ENCODE measurements around the gene CDK12.
"Not testable (repeated sequence)": the region's sequence is repeated elsewhere in the genome, so short reads cannot be mapped to it uniquely, and the experiment has no call there.

The CDK12 gene

GRCh38 chr17:39487946-39488345 lies 26.7 kb downstream of the CDK12 start:
- FAIRE-seq (no peak), DNase-seq (ENCODE audit: extremely low spot score, insufficient read length, low read depth) (no peak)

- FAIRE-seq: not testable (repeated sequence)
Observed at GRCh38 chr17:39496921-39497320, 35.6 kb downstream of the CDK12 start.

DNA sequence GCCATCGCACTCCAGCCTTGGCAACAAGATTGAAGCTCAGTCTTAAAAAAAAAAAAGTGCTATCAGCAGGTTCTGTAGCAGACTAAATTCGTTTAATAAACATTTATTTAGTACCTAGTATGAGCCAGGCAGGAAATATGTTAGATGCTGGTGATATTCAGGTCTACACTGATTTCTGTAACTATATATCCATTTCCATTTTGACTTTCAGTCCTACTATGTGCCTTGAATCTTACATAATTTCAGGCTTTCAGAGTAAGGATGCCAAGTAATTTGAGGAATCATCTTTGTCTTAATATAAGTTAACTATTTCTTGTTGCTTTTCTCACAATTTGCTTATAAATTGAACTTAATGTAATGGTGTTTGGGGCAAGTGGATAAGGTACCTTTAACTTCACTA lies 46.2 kb downstream of the CDK12 start:
- no peak for FAIRE-seq
- DNase-seq (ENCODE audit: extremely low spot score, insufficient read length, low read depth): no peak

More at GRCh38 chr17:39496921-39497320, 35.6 kb downstream of the CDK12 start:
- not testable (repeated sequence) for DNase-seq (ENCODE audit: extremely low spot score, insufficient read length, low read depth)

DNA sequence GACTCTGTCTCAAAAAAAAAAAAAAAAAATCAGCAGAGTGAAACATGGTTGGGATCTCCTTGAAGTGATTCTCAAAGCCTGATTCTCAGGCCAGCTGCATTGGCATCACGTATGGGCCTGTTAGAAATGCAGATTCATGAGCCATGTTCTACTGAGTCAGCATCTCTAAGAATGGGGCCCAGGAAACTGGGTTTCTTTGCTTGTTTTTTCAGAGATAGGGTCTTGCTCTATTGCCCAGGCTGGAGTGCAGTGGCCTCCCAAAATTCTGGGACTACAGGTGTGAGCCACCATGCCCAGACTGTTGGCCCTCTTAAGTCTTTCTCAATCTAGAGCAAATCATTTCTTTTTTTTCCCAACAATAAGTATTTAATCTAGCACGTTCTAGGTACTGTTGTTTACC lies 47.7 kb downstream of the CDK12 start:
- DNase-seq (ENCODE audit: extremely low spot score, insufficient read length, low read depth): no peak
- no peak for FAIRE-seq

DNA sequence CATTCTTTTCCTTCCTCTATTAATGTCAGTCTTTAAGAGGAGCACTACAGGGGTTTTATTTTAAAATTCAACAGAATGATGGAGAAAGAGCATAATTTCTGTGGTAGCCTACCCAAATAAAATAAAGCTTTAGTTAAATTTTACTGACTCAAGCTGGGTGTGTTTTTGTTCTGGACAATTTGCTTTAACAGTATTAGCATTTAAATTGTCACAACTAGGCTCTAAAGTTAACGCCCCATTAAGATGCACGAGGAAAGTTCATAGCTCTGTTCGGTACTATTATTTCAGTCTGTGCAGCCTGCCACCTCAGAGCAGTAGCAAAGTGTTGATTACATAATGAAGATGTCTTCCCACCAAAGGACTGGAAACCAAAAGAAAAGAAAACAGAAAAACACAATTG lies 52.0 kb downstream of the CDK12 start:
- FAIRE-seq (no peak), DNase-seq (ENCODE audit: extremely low spot score, insufficient read length, low read depth) (no peak)

- FAIRE-seq (no peak), DNase-seq (ENCODE audit: extremely low spot score, insufficient read length, low read depth) (no peak)
Observed at GRCh38 chr17:39513915-39514314, 52.6 kb downstream of the CDK12 start.

DNA sequence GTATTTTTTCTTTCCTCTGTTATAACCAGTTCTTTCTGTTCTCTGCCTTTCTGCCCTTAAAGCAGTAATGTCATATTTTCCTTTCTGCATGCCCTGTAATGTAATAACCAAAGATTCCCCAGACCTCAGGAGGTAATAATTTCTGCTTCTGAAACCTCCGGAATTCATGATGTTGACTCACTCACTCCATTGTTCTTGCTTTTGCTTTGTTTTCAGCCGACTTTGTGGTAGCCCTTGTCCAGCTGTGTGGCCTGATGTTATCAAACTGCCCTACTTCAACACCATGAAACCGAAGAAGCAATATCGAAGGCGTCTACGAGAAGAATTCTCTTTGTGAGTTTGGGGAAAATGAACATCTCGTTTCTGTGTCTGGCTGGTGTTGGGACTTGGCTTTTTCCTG lies 55.9 kb downstream of the CDK12 start:
- no peak for FAIRE-seq
- DNase-seq (ENCODE audit: extremely low spot score, insufficient read length, low read depth): no peak

DNA sequence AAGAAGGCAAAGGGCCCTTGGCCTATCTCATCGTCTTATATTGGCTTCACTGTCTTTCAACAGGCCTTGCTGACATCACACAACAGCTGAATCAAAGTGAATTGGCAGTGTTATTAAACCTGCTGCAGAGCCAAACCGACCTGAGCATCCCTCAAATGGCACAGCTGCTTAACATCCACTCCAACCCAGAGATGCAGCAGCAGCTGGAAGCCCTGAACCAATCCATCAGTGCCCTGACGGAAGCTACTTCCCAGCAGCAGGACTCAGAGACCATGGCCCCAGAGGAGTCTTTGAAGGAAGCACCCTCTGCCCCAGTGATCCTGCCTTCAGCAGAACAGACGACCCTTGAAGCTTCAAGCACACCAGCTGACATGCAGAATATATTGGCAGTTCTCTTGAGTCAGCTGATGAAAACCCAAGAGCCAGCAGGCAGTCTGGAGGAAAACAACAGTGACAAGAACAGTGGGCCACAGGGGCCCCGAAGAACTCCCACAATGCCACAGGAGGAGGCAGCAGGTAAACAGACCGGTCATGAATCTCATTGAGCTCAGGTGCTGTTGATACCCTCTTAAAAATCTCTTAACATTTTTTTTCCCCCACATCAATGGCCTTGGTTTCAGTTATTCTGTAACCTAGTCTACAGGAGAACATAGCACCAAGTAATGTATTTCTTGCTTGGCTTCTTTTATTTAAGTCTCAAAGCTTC lies 64.7 kb downstream of the CDK12 start:
- DNase-seq (ENCODE audit: extremely low spot score, insufficient read length, low read depth): no peak
- no peak for FAIRE-seq

DNA sequence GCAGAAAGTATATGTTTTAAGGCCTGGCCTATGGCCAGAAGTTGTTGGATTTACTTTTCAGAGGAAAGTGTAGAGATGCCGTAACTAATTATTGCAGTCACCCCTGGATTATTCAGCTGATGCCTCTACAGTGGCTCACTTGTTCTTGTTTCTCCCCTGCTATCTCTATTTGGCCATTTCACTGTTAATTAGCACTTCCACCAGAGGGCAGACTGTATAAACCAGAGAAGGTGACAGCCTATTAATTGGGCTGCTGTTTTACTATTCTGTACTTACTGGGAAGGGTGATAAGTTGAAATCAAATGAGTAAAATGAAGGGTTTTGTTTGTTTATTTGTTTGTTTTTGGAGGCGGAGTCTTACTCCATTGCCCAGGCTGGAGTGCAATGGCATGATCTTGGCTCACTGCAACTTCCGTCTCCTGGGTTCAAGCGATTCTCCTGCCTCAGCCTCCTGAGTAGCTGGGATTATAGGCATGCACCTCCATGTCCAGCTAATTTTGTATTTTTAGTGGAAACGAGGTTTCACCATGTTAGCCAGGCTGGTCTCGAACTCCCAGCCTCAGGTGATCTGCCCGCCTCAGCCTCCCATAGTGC lies 66.0 kb downstream of the CDK12 start:
- DNase-seq (ENCODE audit: extremely low spot score, insufficient read length, low read depth) (no peak), FAIRE-seq (no peak)

DNA sequence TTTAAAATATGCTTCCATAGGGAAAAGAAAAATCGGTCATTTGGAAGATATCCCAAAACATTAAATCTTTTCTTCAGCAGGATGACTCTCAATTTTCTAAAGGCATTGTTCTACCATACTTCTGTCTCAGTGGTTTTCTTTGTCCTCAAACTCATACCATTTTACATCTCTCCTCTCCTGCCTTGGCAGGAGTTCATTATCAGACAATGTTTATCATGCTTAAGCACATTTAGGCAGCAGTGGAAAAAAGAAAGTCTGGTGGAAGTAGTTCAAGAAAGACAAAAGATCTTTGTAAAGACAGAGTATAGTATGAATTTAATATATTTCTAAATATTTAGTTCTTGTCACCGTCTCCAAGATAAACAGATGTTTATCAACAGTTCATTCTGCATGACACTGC lies 68.2 kb downstream of the CDK12 start:
- no peak for FAIRE-seq

DNA sequence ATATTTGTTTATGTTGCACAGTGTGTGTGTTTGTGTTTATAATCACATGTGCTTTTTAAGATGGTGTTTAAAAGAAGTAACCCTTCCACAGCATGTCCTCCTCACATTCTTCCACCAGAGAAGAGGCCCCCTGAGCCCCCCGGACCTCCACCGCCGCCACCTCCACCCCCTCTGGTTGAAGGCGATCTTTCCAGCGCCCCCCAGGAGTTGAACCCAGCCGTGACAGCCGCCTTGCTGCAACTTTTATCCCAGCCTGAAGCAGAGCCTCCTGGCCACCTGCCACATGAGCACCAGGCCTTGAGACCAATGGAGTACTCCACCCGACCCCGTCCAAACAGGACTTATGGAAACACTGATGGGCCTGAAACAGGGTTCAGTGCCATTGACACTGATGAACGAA lies 69.2 kb downstream of the CDK12 start:
- DNase-seq (ENCODE audit: extremely low spot score, insufficient read length, low read depth) (no peak), FAIRE-seq (no peak)

More for the DNA sequence above, 68.2 kb downstream of the CDK12 start:
- no peak for DNase-seq (ENCODE audit: extremely low spot score, insufficient read length, low read depth)

DNA sequence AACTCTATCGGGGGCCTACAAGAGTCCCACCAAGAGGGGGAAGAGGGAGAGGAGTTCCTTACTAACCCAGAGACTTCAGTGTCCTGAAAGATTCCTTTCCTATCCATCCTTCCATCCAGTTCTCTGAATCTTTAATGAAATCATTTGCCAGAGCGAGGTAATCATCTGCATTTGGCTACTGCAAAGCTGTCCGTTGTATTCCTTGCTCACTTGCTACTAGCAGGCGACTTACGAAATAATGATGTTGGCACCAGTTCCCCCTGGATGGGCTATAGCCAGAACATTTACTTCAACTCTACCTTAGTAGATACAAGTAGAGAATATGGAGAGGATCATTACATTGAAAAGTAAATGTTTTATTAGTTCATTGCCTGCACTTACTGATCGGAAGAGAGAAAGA lies 70.0 kb downstream of the CDK12 start:
- FAIRE-seq: no peak
- no peak for DNase-seq (ENCODE audit: extremely low spot score, insufficient read length, low read depth)

GRCh38 chr17:39533891-39534290 lies 72.6 kb downstream of the CDK12 start:
- peak; percentile 12 for FAIRE-seq

GRCh38 chr17:39534768-39535405 lies 73.6 kb downstream of the CDK12 start:
- DNase-seq (ENCODE audit: extremely low spot score, insufficient read length, low read depth) (no peak), FAIRE-seq (no peak)

More at GRCh38 chr17:39533891-39534290, 72.6 kb downstream of the CDK12 start:
- DNase-seq (ENCODE audit: extremely low spot score, insufficient read length, low read depth): no peak

DNA sequence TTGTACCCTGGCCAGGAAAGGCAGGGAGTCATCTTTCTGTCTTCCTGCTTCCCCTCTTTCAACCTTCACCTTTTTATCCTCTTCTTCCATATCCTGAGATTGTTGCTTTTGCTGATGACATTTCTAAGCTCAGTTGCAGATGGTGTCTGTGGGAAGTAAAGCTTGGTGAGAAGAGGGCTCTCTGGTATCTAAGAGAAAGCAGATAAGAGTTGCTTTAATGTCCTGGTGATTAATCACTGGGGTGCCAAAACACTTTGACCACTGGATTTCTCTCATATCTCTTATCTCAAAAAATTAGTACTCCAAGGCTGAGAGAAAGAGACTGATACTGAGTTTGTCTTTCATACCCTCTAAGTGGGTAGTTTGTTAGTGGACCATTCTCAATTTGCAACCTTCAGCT lies 75.2 kb downstream of the CDK12 start:
- DNase-seq (ENCODE audit: extremely low spot score, insufficient read length, low read depth): no peak
- FAIRE-seq: no peak

DNA sequence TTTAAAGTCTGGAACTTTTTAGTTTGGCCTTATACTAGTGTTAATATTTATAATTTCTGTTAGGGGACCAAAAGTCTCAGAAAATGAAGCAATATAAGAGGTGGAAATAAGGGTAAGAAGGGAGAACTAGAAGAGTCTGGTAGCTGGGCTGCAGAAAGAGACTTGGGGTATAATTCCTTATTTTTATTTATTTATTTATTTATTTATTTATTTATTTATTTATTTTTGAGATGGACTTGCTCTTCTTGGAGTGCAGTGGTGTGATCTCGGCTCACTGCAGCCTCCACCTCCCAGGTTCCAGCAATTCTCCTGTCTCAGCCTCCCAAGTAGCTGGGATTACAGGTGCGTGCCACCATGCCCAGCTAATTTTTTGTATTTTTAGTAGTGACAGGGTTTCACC lies 76.1 kb downstream of the CDK12 start:
- DNase-seq (ENCODE audit: extremely low spot score, insufficient read length, low read depth); FAIRE-seq: not testable (repeated sequence)

GRCh38 chr17:39538866-39539265 lies 77.6 kb downstream of the CDK12 start:
- DNase-seq (ENCODE audit: extremely low spot score, insufficient read length, low read depth): no peak
- no peak for FAIRE-seq

DNA sequence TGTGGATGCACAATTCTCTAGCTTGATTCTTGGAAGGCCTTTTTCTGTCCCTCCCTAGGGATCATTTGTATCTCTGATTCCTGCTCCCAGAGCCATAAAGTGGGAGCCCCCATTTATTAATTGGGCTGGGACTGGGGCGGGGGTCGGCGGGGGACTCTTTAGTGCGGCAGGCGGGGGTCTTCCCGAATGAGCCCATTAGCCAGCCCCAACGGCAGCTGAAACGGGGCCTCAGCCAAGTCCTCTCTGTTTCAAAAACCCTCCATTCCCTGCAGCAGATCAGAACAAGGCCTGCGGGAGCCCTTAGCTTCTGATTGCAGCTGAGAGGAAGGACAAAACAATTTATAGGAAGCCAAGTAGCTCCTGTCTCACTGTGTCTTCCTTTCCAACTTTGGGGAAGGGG lies 79.3 kb downstream of the CDK12 start:
- no peak for FAIRE-seq
- no peak for DNase-seq (ENCODE audit: extremely low spot score, insufficient read length, low read depth)

GRCh38 chr17:39541652-39542051 lies 80.4 kb downstream of the CDK12 start:
- no peak for DNase-seq (ENCODE audit: extremely low spot score, insufficient read length, low read depth)
- no peak for FAIRE-seq

DNA sequence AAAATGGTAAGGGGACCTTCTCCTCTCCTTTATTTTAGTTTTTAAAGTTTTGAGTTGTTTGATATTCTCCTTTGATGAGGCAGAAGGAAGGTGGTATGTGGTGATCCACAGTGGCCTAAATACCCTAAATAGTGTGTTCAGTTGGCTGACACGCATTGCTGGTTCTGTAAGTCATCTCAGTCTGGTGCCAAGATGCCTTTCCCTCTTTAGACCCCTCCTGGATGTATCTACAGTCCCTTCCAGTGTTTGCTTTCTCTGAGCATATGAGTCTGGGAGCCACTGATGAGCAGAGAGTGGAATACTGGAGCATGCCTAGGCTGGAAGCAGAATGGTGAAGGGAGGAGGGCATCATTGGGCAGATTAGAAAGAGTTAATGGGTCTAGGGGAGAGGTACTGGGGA lies 81.9 kb downstream of the CDK12 start:
- no peak for DNase-seq (ENCODE audit: extremely low spot score, insufficient read length, low read depth)
- no peak for FAIRE-seq

- DNase-seq (ENCODE audit: extremely low spot score, insufficient read length, low read depth): no peak
- no peak for FAIRE-seq
Observed at GRCh38 chr17:39543664-39544063, 82.4 kb downstream of the CDK12 start.

Measured in GM18507 (cell line).